HK-2 (cell line): ENCODE data around the gene APOL4.
A peak's percentile ranks its signal among the peaks of the same experiment; 100 is the strongest.
"Not testable (repeated sequence)": the region's sequence is repeated elsewhere in the genome, so short reads cannot be mapped to it uniquely, and the experiment has no call there.

Experiments
- DNase-seq: peaks from one replicate; pipeline ENCODE4 v3.0.0-alpha.2; 2018; ENCODE audit not compliant: unreplicated experiment

The APOL4 gene

GRCh38 chr22:36201630-36202319 is at the start of gene APOL4:
Gene APOL4 (minus strand): TSS chr22:36201809. CDS start chr22:36201734, 75 bp downstream.
- DNase-seq: no peak

- not testable (repeated sequence) for DNase-seq
Measured at GRCh38 chr22:36250292-36250960, 48.8 kb upstream of the APOL4 start.

- no peak for DNase-seq
Measured at GRCh38 chr22:36249160-36249559, 47.6 kb upstream of the APOL4 start.

GRCh38 chr22:36247955-36248354 is 46.3 kb upstream of the APOL4 start:
- DNase-seq: no peak

- no peak for DNase-seq
Measured at GRCh38 chr22:36246718-36247117, 45.1 kb upstream of the APOL4 start.

GRCh38 chr22:36245805-36246356 is 44.3 kb upstream of the APOL4 start:
- DNase-seq: no peak

- no peak for DNase-seq
Measured at GRCh38 chr22:36244522-36245391, 43.1 kb upstream of the APOL4 start.

GRCh38 chr22:36243986-36244385 is 42.4 kb upstream of the APOL4 start:
- no peak for DNase-seq

GRCh38 chr22:36239401-36240171 is 38.0 kb upstream of the APOL4 start, which contains the start of gene APOL2:
Gene APOL2 (minus strand): TSS chr22:36239527. CDS start chr22:36233162, 6,365 bp downstream.
- peak; percentile 83 for DNase-seq

GRCh38 chr22:36239150-36239400 is 37.5 kb upstream of the APOL4 start:
- DNase-seq: no peak

- DNase-seq: no peak
Measured at GRCh38 chr22:36238373-36239149, 37.0 kb upstream of the APOL4 start.

GRCh38 chr22:36237462-36238372 is 36.1 kb upstream of the APOL4 start:
- no peak for DNase-seq

- no peak for DNase-seq
Measured at GRCh38 chr22:36236388-36237319, 35.0 kb upstream of the APOL4 start.

GRCh38 chr22:36235585-36235984 is 34.0 kb upstream of the APOL4 start:
- no peak for DNase-seq

- no peak for DNase-seq
Measured at GRCh38 chr22:36234919-36235318, 33.3 kb upstream of the APOL4 start.

- no peak for DNase-seq
Measured at GRCh38 chr22:36234213-36234612, 32.6 kb upstream of the APOL4 start.

- no peak for DNase-seq
Measured at GRCh38 chr22:36233796-36234195, 32.2 kb upstream of the APOL4 start.

GRCh38 chr22:36232715-36233401 is 31.2 kb upstream of the APOL4 start:
- DNase-seq: no peak
